ENCODE measurements around the gene PDE2A.

GRCh38 chr11:72534371-72535193 lies 139.6 kb downstream of the PDE2A start:
- TF ChIP-seq CTCF (IDR thresholded peaks at IDR 0.05), result no peak
- no peak for TF ChIP-seq REST (IDR thresholded peaks at IDR 0.05; ENCODE audit: insufficient read depth in 1 of 2, low read depth in 2 of 2, low read length in 1 of 2)
- no peak for TF ChIP-seq TCF7L2 (IDR thresholded peaks at IDR 0.05; ENCODE audit: low read depth, low read length)
- no peak for TF ChIP-seq POLR2AphosphoS5 (IDR thresholded peaks at IDR 0.05; ENCODE audit: low read depth, low read length)
- no peak for TF ChIP-seq SIN3A (IDR thresholded peaks at IDR 0.05; ENCODE audit: borderline replicate concordance, insufficient read depth, low read depth, low read length)

Data from Panc1 (cell line).